Osteocyte (in vitro differentiated cells): ENCODE data around the gene DAG1. TPM values are rescaled to one million over a fixed set of nuclear protein-coding genes. Genes with fewer than 3 reads are reported as not detected.
A peak's percentile ranks its signal among the peaks of the same experiment; 100 is the strongest.

Experiments
- DNase-seq: peaks from one replicate; pipeline ENCODE4 v3.0.0; 2021; ENCODE audit warnings: mixed read lengths; ENCODE audit not compliant: unreplicated experiment; ENCODE audit errors: extremely low spot score
- H3K27ac Mint-ChIP-seq: one replicate; pipeline ENCODE4 v1.8.0; 2021; ENCODE audit warnings: mild to moderate bottlenecking, mixed read lengths; ENCODE audit not compliant: unreplicated experiment
- H3K27me3 Mint-ChIP-seq: one replicate; pipeline ENCODE4 v1.8.0; 2021; ENCODE audit warnings: mixed read lengths; ENCODE audit not compliant: unreplicated experiment
- H3K36me3 Mint-ChIP-seq: one replicate; pipeline ENCODE4 v1.8.0; 2021; ENCODE audit warnings: mixed read lengths; ENCODE audit not compliant: unreplicated experiment
- H3K4me1 Mint-ChIP-seq: one replicate; pipeline ENCODE4 v1.8.0; 2021; ENCODE audit warnings: mixed read lengths; ENCODE audit not compliant: unreplicated experiment
- H3K4me3 Mint-ChIP-seq: one replicate; pipeline ENCODE4 v1.8.0; 2021; ENCODE audit warnings: mild to moderate bottlenecking, moderate library complexity, mixed read lengths; ENCODE audit not compliant: unreplicated experiment
- H3K9me3 Mint-ChIP-seq: one replicate; pipeline ENCODE4 v1.8.0; 2021; ENCODE audit warnings: mixed read lengths; ENCODE audit not compliant: unreplicated experiment
- CTCF ChIP-seq: fragments of 200-600 bp; sonication (generic); IDR thresholded peaks from 2 replicates; pipeline ENCODE4 v1.5.0; 2021; ENCODE audit warnings: antibody characterized with exemption, mild to moderate bottlenecking, moderate library complexity
- total RNA-seq: library from RNA; stranded (reverse); gene quantifications from 2 replicates; pipeline ENCODE4 v1.2.1, GENCODE V29; 2021

The DAG1 gene
- total RNA-seq, 1 donor from 2014 or later = 136 TPM

- no peak for DNase-seq
- Mint-ChIP-seq H3K4me1 (no peaks in the 10 kb centered on the region), H3K4me3 (no peak overlapping the region), H3K27me3 (no peaks in the 10 kb centered on the region), H3K9me3 (no peaks in the 10 kb centered on the region), H3K27ac (no peak overlapping the region), H3K36me3 (peaks cover 25% of the 10 kb centered on the region)
- TF ChIP-seq CTCF = no peak
Observed at GRCh38 chr3:49534581-49535441, 64.7 kb downstream of the DAG1 start.

GRCh38 chr3:49535971-49536874, 66.2 kb downstream of the DAG1 start:
- no peak for DNase-seq
- H3K27me3 Mint-ChIP-seq = no peaks in the 10 kb centered on the region
- H3K9me3 Mint-ChIP-seq = no peaks in the 10 kb centered on the region
- TF ChIP-seq CTCF = no peak
- no peak overlapping the region for H3K27ac Mint-ChIP-seq
- H3K36me3 Mint-ChIP-seq = peaks cover 19% of the 10 kb centered on the region
- H3K4me1 Mint-ChIP-seq = peaks cover 3% of the 10 kb centered on the region
- H3K4me3 Mint-ChIP-seq = no peak overlapping the region

GRCh38 chr3:49536875-49537533, 66.9 kb downstream of the DAG1 start:
- Mint-ChIP-seq H3K36me3 (peaks cover 11% of the 10 kb centered on the region), H3K4me3 (no peak overlapping the region), H3K27me3 (no peaks in the 10 kb centered on the region), H3K27ac (no peak overlapping the region), H3K4me1 (peaks cover 3% of the 10 kb centered on the region), H3K9me3 (no peaks in the 10 kb centered on the region)
- no peak for TF ChIP-seq CTCF
- no peak for DNase-seq

- H3K4me3 Mint-ChIP-seq = peak overlapping the region; percentile 70
- H3K9me3 Mint-ChIP-seq = no peaks in the 10 kb centered on the region
- peak overlapping the region; percentile 54 for H3K27ac Mint-ChIP-seq
- H3K36me3 Mint-ChIP-seq = no peaks in the 10 kb centered on the region
- peaks cover 3% of the 10 kb centered on the region for H3K4me1 Mint-ChIP-seq
- peaks cover 20% of the 10 kb centered on the region for H3K27me3 Mint-ChIP-seq
- peak; percentile 98 for DNase-seq
- TF ChIP-seq CTCF = peak; percentile 94
Observed at GRCh38 chr3:49539659-49540560, 69.8 kb downstream of the DAG1 start.
